Measurements from ENCODE around the gene GSX1.
"Not testable (repeated sequence)": the region's sequence is repeated elsewhere in the genome, so short reads cannot be mapped to it uniquely, and the experiment has no call there.

DNA sequence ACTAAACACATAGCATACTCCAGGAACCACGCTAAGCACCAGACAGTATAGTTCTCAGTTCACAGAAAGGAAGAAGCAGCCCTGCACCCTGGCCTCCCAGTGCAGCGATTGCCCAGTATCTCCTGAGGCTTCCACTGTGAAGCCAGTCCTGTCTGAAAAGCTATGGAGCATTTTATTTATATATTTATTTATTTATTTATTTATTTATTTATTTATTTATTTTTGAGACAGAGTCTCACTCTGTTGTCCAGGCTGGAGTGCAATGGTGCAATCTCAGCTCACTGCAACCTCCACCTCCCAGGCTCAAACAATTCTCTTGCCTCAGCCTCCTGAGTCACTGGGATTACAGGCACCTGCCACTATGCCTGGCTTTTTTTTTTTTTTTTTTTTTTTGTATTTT, 25.5 kb downstream of the GSX1 start:
- TF ChIP-seq, protein P1, sequence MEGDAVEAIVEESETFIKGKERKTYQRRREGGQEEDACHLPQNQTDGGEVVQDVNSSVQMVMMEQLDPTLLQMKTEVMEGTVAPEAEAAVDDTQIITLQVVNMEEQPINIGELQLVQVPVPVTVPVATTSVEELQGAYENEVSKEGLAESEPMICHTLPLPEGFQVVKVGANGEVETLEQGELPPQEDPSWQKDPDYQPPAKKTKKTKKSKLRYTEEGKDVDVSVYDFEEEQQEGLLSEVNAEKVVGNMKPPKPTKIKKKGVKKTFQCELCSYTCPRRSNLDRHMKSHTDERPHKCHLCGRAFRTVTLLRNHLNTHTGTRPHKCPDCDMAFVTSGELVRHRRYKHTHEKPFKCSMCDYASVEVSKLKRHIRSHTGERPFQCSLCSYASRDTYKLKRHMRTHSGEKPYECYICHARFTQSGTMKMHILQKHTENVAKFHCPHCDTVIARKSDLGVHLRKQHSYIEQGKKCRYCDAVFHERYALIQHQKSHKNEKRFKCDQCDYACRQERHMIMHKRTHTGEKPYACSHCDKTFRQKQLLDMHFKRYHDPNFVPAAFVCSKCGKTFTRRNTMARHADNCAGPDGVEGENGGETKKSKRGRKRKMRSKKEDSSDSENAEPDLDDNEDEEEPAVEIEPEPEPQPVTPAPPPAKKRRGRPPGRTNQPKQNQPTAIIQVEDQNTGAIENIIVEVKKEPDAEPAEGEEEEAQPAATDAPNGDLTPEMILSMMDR (IDR thresholded peaks at IDR 0.05) = not testable (repeated sequence)
- not testable (repeated sequence) for TF ChIP-seq EP300 (IDR thresholded peaks at IDR 0.05); POLR2A (IDR thresholded peaks at IDR 0.05; ENCODE audit: low read depth); POLR2AphosphoS5 (IDR thresholded peaks at IDR 0.05)

Measured in esophagus muscularis mucosa (tissue), 4 donors.